Measurements from ENCODE around the gene IFNA14.

GRCh38 chr9:21205204-21205603 lies 34.6 kb downstream of the IFNA14 start:
- TF ChIP-seq, protein P1, sequence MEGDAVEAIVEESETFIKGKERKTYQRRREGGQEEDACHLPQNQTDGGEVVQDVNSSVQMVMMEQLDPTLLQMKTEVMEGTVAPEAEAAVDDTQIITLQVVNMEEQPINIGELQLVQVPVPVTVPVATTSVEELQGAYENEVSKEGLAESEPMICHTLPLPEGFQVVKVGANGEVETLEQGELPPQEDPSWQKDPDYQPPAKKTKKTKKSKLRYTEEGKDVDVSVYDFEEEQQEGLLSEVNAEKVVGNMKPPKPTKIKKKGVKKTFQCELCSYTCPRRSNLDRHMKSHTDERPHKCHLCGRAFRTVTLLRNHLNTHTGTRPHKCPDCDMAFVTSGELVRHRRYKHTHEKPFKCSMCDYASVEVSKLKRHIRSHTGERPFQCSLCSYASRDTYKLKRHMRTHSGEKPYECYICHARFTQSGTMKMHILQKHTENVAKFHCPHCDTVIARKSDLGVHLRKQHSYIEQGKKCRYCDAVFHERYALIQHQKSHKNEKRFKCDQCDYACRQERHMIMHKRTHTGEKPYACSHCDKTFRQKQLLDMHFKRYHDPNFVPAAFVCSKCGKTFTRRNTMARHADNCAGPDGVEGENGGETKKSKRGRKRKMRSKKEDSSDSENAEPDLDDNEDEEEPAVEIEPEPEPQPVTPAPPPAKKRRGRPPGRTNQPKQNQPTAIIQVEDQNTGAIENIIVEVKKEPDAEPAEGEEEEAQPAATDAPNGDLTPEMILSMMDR (conservative IDR thresholded peaks at IDR 0.05; ENCODE audit: low read length): no peak
- TF ChIP-seq EZH2phosphoT487 (IDR thresholded peaks at IDR 0.05; ENCODE audit: borderline replicate concordance): no peak
